PFSK-1 (cell line): ENCODE measurements around the gene PEX10.

Experiments
- FOXP2 ChIP-seq: optimal IDR thresholded peaks from 2 replicates; pipeline ENCODE3; 2011; ENCODE audit warnings: borderline replicate concordance, control low read depth, inconsistent platforms; ENCODE audit not compliant: insufficient read depth; ENCODE audit errors: extremely low read length, extremely low read depth
- POLR2AphosphoS5 ChIP-seq: IDR thresholded peaks from 2 replicates; pipeline ENCODE4 v1.6.1; 2012; ENCODE audit warnings: low read depth, mild to moderate bottlenecking, control low read depth, low read length, moderate library complexity
- REST ChIP-seq, 2 experiments: IDR thresholded peaks; 2 replicates each; pipeline versions ENCODE4 v1.6.1 to v1.8.0; 2011 to 2012; ENCODE audit warnings: low read depth in 2 of 2, low read length in 2 of 2, control low read depth in 1 of 2, inconsistent platforms in 1 of 2, mild to moderate bottlenecking in 1 of 2, moderate library complexity in 1 of 2; ENCODE audit not compliant: insufficient read depth in 1 of 2
- SIN3A ChIP-seq: IDR thresholded peaks from 2 replicates; pipeline ENCODE4 v1.6.1; 2012; ENCODE audit warnings: mild to moderate bottlenecking, low read length, moderate library complexity, borderline replicate concordance; ENCODE audit not compliant: insufficient read depth
- TAF1 ChIP-seq: IDR thresholded peaks from 2 replicates; pipeline ENCODE4 v1.6.1; 2012; ENCODE audit warnings: low read length, control low read depth, borderline replicate concordance; ENCODE audit not compliant: insufficient read depth

The PEX10 gene

GRCh38 chr1:2443277-2444137 lies 31.1 kb upstream of the PEX10 start:
- TF ChIP-seq FOXP2 (no peak), POLR2AphosphoS5 (no peak)

- no peak for TF ChIP-seq POLR2AphosphoS5
- TF ChIP-seq REST (IDR thresholded peaks at IDR 0.05; ENCODE audit: insufficient read depth in 1 of 2, low read depth in 2 of 2, low read length in 2 of 2) = no peak
- no peak for TF ChIP-seq FOXP2
- no peak for TF ChIP-seq TAF1
- TF ChIP-seq SIN3A = no peak
Measured at GRCh38 chr1:2442661-2443060, 30.3 kb upstream of the PEX10 start.

- TF ChIP-seq POLR2AphosphoS5 (no peak), REST (IDR thresholded peaks at IDR 0.05; ENCODE audit: insufficient read depth in 1 of 2, low read depth in 2 of 2, low read length in 2 of 2) (no peak), SIN3A (no peak), TAF1 (no peak), FOXP2 (no peak)
Measured at GRCh38 chr1:2441746-2442145, 29.4 kb upstream of the PEX10 start.

- no peak for TF ChIP-seq FOXP2
- no peak for TF ChIP-seq TAF1
- no peak for TF ChIP-seq REST (IDR thresholded peaks at IDR 0.05; ENCODE audit: insufficient read depth in 1 of 2, low read depth in 2 of 2, low read length in 2 of 2)
- no peak for TF ChIP-seq POLR2AphosphoS5
- TF ChIP-seq SIN3A = no peak
Measured at GRCh38 chr1:2439369-2439768, 27.0 kb upstream of the PEX10 start.

- no peak for TF ChIP-seq FOXP2
- no peak for TF ChIP-seq POLR2AphosphoS5
- no peak for TF ChIP-seq REST (IDR thresholded peaks at IDR 0.05; ENCODE audit: insufficient read depth in 1 of 2, low read depth in 2 of 2, low read length in 2 of 2)
- no peak for TF ChIP-seq SIN3A
- TF ChIP-seq TAF1 = no peak
Measured at GRCh38 chr1:2438641-2439040, 26.3 kb upstream of the PEX10 start.
